Measurements from ENCODE around the gene RYR3.

The RYR3 gene

DNA sequence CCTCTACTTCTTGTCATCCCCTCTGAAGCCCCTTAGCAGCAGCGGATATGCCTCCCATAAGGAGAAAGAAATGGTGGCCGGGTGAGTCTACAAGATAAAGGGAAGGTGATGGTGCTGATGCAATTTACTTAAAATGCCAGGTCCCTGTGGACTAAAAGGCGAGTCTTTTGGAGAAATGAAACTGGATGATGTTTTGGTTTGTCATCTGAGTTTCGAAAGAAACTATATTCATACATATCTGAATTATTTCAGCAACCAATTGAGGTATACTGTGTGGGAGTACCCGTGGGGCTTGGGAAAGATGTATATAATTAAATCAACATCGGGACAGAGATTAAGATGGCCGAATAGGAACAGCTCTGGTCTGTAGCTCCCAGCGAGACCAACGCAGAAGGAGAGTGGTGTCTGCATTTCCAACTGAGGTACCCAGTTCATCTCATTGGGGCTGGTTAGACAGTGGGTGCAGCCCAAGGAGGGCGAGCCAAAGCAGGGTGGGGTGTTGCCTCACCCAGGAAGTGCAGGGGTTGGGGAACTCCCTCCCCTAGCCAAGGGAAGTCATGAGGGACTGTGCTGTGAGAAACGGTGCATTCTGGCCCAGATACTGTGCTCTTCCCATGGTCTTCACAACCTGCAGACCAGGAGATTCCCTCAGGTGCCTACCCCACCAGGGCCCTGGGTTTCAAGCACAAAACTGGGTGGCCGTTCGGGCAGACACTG, 446.9 kb downstream of the RYR3 start:
- Histone ChIP-seq H3K4me1 (ENCODE audit: insufficient read depth, low read length, poor library complexity, severe bottlenecking) (no peaks in the 10 kb centered on the region), H3K9me3 (ENCODE audit: insufficient read depth, low read depth, low read length) (no peaks in the 10 kb centered on the region), H3K4me2 (ENCODE audit: low read depth, low read length, poor library complexity, severe bottlenecking) (no peak overlapping the region), H3K9me2 (replicated peaks; ENCODE audit: low read depth, low read length) (no peaks in the 10 kb centered on the region), H3K27me3 (ENCODE audit: insufficient read depth, low read length, poor library complexity, severe bottlenecking) (no peaks in the 10 kb centered on the region), H4K20me1 (ENCODE audit: insufficient read depth, low read length, poor library complexity, severe bottlenecking) (no peaks in the 10 kb centered on the region), H3F3A (ENCODE audit: low read depth) (no peaks in the 10 kb centered on the region), H3K9ac (ENCODE audit: low read depth, low read length, poor library complexity, severe bottlenecking) (no peak overlapping the region), H2AFZ (ENCODE audit: low read length) (no peak overlapping the region), H3K36me3 (ENCODE audit: insufficient read depth, low read length) (no peaks in the 10 kb centered on the region), H3K79me2 (ENCODE audit: insufficient read depth, low read length) (no peaks in the 10 kb centered on the region), H3K4me3 (ENCODE audit: low read length, poor library complexity, severe bottlenecking) (no peak overlapping the region)
- no peak for TF ChIP-seq EZH2phosphoT487 (IDR thresholded peaks at IDR 0.05; ENCODE audit: borderline replicate concordance)
- TF ChIP-seq, protein P1, sequence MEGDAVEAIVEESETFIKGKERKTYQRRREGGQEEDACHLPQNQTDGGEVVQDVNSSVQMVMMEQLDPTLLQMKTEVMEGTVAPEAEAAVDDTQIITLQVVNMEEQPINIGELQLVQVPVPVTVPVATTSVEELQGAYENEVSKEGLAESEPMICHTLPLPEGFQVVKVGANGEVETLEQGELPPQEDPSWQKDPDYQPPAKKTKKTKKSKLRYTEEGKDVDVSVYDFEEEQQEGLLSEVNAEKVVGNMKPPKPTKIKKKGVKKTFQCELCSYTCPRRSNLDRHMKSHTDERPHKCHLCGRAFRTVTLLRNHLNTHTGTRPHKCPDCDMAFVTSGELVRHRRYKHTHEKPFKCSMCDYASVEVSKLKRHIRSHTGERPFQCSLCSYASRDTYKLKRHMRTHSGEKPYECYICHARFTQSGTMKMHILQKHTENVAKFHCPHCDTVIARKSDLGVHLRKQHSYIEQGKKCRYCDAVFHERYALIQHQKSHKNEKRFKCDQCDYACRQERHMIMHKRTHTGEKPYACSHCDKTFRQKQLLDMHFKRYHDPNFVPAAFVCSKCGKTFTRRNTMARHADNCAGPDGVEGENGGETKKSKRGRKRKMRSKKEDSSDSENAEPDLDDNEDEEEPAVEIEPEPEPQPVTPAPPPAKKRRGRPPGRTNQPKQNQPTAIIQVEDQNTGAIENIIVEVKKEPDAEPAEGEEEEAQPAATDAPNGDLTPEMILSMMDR (conservative IDR thresholded peaks at IDR 0.05; ENCODE audit: low read length) = no peak

DNA sequence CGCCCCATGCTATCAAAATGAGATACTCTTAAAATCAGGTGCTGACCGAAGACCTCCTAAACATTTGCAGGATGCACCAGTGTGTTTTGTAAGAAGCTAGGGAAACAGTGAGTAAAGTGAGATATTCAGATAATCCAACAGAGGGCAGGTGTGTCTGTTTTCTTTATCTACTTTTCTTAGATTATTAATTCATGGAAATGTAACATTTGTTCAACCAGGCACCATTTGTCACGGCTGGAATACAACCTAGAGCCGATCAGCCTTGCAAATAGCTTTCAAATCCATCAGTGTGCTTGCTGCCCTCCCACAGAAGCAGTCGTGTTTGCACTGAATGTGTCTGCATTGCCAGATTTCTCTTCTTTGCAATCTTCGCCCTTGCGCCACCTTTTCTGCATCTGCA, 455.6 kb downstream of the RYR3 start:
- no peaks in the 10 kb centered on the region for H3K9me2 ChIP-seq (replicated peaks; ENCODE audit: low read depth, low read length)
- no peak overlapping the region for H3K4me2 ChIP-seq (ENCODE audit: low read depth, low read length, poor library complexity, severe bottlenecking)
- no peaks in the 10 kb centered on the region for H4K20me1 ChIP-seq (ENCODE audit: insufficient read depth, low read length, poor library complexity, severe bottlenecking)
- H3K4me3 ChIP-seq (ENCODE audit: low read length, poor library complexity, severe bottlenecking) = no peak overlapping the region
- H3K36me3 ChIP-seq (ENCODE audit: insufficient read depth, low read length) = no peaks in the 10 kb centered on the region
- H3F3A ChIP-seq (ENCODE audit: low read depth) = no peaks in the 10 kb centered on the region
- H3K9me3 ChIP-seq (ENCODE audit: insufficient read depth, low read depth, low read length) = no peaks in the 10 kb centered on the region
- no peaks in the 10 kb centered on the region for H3K27me3 ChIP-seq (ENCODE audit: insufficient read depth, low read length, poor library complexity, severe bottlenecking)
- no peaks in the 10 kb centered on the region for H3K79me2 ChIP-seq (ENCODE audit: insufficient read depth, low read length)
- TF ChIP-seq EZH2phosphoT487 (IDR thresholded peaks at IDR 0.05; ENCODE audit: borderline replicate concordance) = no peak
- TF ChIP-seq, protein P1 (conservative IDR thresholded peaks at IDR 0.05; ENCODE audit: low read length) = peak; percentile 18; the same call in 1 of the 2 replicates
- H2AFZ ChIP-seq (ENCODE audit: low read length) = no peak overlapping the region
- H3K9ac ChIP-seq (ENCODE audit: low read depth, low read length, poor library complexity, severe bottlenecking) = no peak overlapping the region
- H3K4me1 ChIP-seq (ENCODE audit: insufficient read depth, low read length, poor library complexity, severe bottlenecking) = no peaks in the 10 kb centered on the region

DNA sequence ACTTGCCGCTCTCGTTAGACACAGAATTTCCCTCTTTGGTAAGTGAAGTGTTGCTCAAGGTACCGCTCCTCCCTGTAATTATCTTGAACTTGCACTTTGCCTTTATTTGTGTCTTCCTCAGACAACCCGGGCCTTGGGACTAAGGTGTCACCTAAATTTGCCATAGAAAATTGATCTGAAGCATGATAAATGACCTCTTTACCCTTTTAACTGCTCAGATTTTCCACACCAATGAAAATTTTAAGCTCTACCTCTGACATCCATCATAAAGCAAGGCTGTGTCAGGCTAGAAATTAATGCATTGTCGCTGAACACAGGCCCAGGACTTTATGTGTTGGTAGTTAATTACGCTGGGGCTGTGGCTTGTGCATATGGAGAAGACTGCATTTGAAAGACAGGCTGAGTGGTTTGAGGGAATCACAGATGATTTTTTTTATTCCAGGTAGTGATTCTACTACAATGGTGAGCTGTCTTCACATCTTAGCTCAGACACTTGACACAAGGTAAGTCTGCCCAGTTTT, 458.0 kb downstream of the RYR3 start:
- TF ChIP-seq, protein P1 (conservative IDR thresholded peaks at IDR 0.05; ENCODE audit: low read length) = no peak
- TF ChIP-seq EZH2phosphoT487 (IDR thresholded peaks at IDR 0.05; ENCODE audit: borderline replicate concordance) = no peak
- Histone ChIP-seq H3K79me2 (ENCODE audit: insufficient read depth, low read length) (no peaks in the 10 kb centered on the region), H3K9me3 (ENCODE audit: insufficient read depth, low read depth, low read length) (no peaks in the 10 kb centered on the region), H3F3A (ENCODE audit: low read depth) (no peaks in the 10 kb centered on the region), H2AFZ (ENCODE audit: low read length) (no peak overlapping the region), H3K4me3 (ENCODE audit: low read length, poor library complexity, severe bottlenecking) (no peak overlapping the region), H3K4me2 (ENCODE audit: low read depth, low read length, poor library complexity, severe bottlenecking) (no peak overlapping the region), H3K36me3 (ENCODE audit: insufficient read depth, low read length) (no peaks in the 10 kb centered on the region), H3K27me3 (ENCODE audit: insufficient read depth, low read length, poor library complexity, severe bottlenecking) (no peaks in the 10 kb centered on the region), H4K20me1 (ENCODE audit: insufficient read depth, low read length, poor library complexity, severe bottlenecking) (no peaks in the 10 kb centered on the region), H3K9ac (ENCODE audit: low read depth, low read length, poor library complexity, severe bottlenecking) (no peak overlapping the region), H3K9me2 (replicated peaks; ENCODE audit: low read depth, low read length) (no peaks in the 10 kb centered on the region), H3K4me1 (ENCODE audit: insufficient read depth, low read length, poor library complexity, severe bottlenecking) (no peaks in the 10 kb centered on the region)
